Stimulated activated naive CD8-positive, alpha-beta T cell treated with anti-CD3 and anti-CD28 coated beads, Interleukin-15, amount 100 ng/mL, for 72 hours (primary cell): Measurements from ENCODE around the gene PRRT4.
A peak's percentile ranks its signal among the peaks of the same experiment; 100 is the strongest.

Experiments used
- ATAC-seq: fragments of 150-1000 bp; cut with Tn5 transposase; 2 replicates; pipeline ENCODE4 v1.10.0; 2021; ENCODE audit warnings: mild to moderate bottlenecking, moderate library complexity
- DNase-seq, 2 donors: peaks; one replicate each; pipeline ENCODE4 v3.0.0; 2021 to 2022
- H3K27ac Mint-ChIP-seq, 2 donors: one replicate each; pipeline ENCODE4 v1.8.0; 2022; ENCODE audit warnings: mild to moderate bottlenecking in 2 of 2, mixed read lengths in 2 of 2, moderate library complexity in 2 of 2
- H3K27me3 Mint-ChIP-seq: one replicate; pipeline ENCODE4 v1.8.0; 2022; ENCODE audit warnings: mixed read lengths
- H3K4me1 Mint-ChIP-seq: one replicate; pipeline ENCODE4 v1.8.0; 2022; ENCODE audit warnings: mild to moderate bottlenecking, mixed read lengths
- H3K4me3 Mint-ChIP-seq, 2 donors: one replicate each; pipeline ENCODE4 v1.8.0; 2022; ENCODE audit warnings: mild to moderate bottlenecking in 2 of 2, mixed read lengths in 2 of 2, moderate library complexity in 1 of 2
- H3K9me3 Mint-ChIP-seq, 2 donors: one replicate each; pipeline ENCODE4 v1.8.0; 2022; ENCODE audit warnings: mixed read lengths in 2 of 2

The PRRT4 gene

DNA sequence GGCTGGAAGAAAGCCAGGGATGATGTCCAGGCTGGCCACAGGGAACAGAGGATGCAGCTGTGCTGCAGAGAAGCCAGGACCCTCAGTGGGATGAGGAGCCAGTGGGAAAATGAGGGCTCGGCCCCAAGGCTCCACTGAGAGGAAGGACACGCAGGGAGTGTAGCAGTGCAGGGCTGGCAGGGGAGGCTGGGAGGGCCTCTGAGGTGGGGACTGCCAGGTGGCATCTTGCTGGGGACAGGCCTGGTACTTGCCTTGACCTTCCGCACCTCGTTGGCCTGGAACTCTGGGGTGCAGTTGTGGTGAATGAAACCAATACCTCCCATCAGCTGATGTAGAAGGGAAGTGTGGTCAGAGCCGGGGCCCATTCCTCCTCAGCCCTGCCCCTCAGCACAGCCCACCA lies 39.1 kb upstream of the PRRT4 start:
- no peaks in the 10 kb centered on the region for H3K9me3 Mint-ChIP-seq
- peak overlapping the region in 1 of 2 donors; percentile 85 for H3K27ac Mint-ChIP-seq
- H3K27me3 Mint-ChIP-seq: no peaks in the 10 kb centered on the region
- ATAC-seq (no peak), DNase-seq (no peak)
- peaks cover 28% of the 10 kb centered on the region for H3K4me1 Mint-ChIP-seq
- no peak overlapping the region for H3K4me3 Mint-ChIP-seq

DNA sequence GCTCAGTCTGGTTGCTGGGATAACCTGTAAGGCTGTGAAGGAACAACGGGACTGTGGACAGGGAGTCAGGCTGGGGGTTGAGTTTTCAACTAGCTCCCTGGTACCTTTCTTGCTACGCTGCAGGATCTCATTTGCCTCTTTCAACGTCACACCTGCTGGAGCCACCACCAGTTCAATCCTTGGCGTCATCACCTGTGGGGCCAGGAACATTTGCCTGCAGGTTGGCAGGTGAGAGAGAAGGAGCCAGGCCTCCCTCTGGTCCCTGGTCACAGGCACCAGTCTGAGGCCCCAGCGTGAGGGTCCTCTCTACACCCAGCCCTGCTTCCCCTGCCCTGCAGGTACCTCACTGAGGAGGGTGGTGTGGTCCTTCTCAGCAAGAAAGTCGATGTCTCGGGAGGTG lies 38.5 kb upstream of the PRRT4 start:
- no peak for DNase-seq
- Mint-ChIP-seq H3K9me3 (no peaks in the 10 kb centered on the region), H3K4me3 (no peak overlapping the region), H3K27ac (peak overlapping the region in 1 of 2 donors; percentile 85), H3K27me3 (no peaks in the 10 kb centered on the region), H3K4me1 (peaks cover 26% of the 10 kb centered on the region)
- no peak for ATAC-seq

DNA sequence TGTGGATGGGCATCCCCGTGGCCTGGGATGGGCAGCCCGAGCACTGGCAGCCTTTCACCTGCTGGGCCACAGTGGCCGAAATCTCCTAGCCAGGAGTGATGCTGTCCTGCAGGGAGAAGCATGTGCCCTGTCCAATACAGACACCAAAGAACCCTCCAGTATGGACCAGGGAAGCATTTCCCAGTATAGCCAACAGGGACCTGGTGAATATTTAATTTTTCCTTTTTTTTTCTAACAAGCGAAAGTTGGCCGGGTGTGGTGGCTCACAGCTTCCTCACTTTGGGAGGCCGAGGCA lies 37.3 kb upstream of the PRRT4 start:
- Mint-ChIP-seq H3K4me1 (peaks cover 14% of the 10 kb centered on the region), H3K4me3 (no peak overlapping the region), H3K27me3 (no peaks in the 10 kb centered on the region), H3K9me3 (no peaks in the 10 kb centered on the region), H3K27ac (no peak overlapping the region)
- ATAC-seq (no peak), DNase-seq (no peak)

DNA sequence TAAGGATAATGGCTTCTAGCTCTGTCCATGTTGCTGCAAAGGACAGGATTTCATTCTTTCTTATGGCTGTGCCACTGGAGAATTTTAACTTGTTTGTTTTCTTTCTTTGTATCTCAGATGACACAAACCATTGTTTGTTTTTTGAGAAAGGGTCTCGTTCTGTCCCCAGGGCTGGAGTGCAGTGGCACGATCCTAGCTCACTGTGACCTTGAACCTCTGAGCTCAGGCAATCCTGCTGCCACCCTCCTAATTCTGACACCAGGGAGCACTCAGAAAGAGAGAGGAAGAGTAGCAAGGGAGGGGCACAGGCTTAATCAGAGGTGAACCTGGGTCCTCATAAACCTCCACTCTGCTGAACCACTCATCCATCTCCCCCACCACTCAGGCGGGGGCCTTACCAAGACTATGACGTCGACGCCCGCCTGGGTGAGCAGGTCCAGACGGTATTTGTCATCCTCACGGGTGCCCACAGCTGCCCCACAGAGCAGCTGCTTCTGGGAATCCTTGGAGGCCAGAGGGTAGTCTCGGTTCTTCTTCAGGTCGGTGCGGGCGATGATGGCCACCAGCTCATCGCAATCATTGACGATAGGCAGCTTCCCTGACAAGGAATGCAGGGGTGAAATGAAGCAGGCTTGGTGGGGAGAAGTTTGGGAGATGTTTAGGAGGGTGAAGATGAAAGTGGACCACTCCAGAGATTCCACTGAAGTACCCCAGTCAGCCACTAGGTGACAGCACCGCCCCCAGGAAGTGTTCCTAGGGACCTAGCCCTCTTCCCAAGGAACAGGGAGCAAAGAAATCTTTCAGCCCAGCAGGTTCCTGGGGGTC lies 36.7 kb upstream of the PRRT4 start:
- Mint-ChIP-seq H3K9me3 (no peaks in the 10 kb centered on the region), H3K27me3 (no peaks in the 10 kb centered on the region), H3K4me3 (no peak overlapping the region), H3K27ac (peak overlapping the region in 1 of 2 donors; percentile 47), H3K4me1 (peaks cover 9% of the 10 kb centered on the region)
- ATAC-seq (no peak), DNase-seq (no peak)

DNA sequence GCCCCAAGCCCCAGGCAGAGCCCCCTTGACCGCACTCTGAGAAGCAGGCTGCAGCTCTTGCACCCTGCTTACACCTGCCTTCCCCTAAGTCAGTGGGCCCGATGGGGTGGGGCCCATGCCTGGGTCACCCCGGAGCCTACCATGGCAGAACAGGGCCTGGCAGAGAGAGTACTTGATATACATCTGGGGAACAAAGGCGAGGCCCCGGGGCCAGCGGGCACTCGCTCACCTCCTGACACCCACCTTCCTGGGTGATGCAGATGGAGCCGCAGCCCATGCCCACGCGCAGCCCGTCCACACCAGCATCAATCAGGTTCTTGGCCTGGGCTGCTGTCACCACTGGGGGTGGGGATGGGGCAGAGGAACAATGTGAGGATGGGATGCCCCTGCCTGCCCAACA lies 34.9 kb upstream of the PRRT4 start:
- Mint-ChIP-seq H3K27ac (no peak overlapping the region), H3K27me3 (no peaks in the 10 kb centered on the region), H3K4me1 (peaks cover under 1% of the 10 kb centered on the region), H3K4me3 (no peak overlapping the region), H3K9me3 (no peaks in the 10 kb centered on the region)
- peak; percentile 13 for ATAC-seq
- no peak for DNase-seq

DNA sequence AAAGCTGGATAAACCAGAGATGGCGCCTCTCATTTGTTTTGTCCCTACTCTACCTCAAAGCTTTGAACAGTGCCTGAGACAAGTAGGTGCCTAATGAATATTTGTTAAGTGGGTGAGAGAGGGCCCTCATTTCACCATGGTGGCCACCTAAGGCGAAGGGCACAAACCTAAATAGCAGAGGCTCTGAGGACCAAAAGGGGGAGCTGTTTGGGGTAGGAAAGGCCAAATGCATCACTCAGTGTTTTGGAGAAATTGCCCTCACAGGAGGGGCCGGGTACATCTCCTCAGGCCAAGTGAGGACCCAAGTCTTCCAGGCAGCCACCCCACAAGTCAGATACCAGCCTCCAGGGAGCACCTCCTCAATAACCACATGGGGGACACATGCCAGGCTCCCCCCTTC lies 34.3 kb upstream of the PRRT4 start:
- Mint-ChIP-seq H3K27me3 (no peaks in the 10 kb centered on the region), H3K9me3 (no peaks in the 10 kb centered on the region), H3K4me1 (peaks cover 6% of the 10 kb centered on the region), H3K27ac (no peak overlapping the region), H3K4me3 (no peak overlapping the region)
- DNase-seq (no peak), ATAC-seq (no peak)

DNA sequence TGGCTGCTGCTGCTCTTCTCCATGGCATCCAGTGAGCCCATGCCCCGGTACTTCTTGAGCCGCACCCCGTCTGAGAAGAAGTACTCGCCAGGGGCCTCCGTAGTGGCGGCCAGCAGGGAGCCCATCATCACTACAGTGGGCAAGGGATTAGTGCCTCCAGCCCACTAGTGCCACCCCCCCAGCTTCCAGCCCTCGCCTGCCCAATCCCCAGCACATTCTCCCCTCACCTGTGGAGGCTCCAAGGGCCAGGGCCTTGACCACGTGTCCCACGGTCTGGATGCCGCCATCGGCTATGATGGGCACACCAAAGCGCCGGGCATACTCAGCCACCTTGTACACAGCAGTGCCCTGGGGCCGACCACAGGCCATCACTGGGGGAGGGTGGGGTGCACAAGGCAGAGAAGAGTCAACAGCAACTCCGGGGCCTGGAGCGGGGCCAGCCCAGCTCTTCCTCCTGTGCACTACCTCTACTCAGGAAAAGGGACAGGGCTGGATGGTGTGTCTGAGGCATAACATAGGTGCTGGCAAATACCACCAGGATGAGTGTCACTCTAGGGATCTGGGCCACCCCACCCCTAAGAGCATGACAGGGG lies 33.5 kb upstream of the PRRT4 start:
- H3K27ac Mint-ChIP-seq: peak overlapping the region in 1 of 2 donors; percentile 48
- no peak for DNase-seq
- ATAC-seq: no peak
- no peaks in the 10 kb centered on the region for H3K9me3 Mint-ChIP-seq
- no peak overlapping the region for H3K4me3 Mint-ChIP-seq
- H3K27me3 Mint-ChIP-seq: no peaks in the 10 kb centered on the region
- H3K4me1 Mint-ChIP-seq: peaks cover 6% of the 10 kb centered on the region

DNA sequence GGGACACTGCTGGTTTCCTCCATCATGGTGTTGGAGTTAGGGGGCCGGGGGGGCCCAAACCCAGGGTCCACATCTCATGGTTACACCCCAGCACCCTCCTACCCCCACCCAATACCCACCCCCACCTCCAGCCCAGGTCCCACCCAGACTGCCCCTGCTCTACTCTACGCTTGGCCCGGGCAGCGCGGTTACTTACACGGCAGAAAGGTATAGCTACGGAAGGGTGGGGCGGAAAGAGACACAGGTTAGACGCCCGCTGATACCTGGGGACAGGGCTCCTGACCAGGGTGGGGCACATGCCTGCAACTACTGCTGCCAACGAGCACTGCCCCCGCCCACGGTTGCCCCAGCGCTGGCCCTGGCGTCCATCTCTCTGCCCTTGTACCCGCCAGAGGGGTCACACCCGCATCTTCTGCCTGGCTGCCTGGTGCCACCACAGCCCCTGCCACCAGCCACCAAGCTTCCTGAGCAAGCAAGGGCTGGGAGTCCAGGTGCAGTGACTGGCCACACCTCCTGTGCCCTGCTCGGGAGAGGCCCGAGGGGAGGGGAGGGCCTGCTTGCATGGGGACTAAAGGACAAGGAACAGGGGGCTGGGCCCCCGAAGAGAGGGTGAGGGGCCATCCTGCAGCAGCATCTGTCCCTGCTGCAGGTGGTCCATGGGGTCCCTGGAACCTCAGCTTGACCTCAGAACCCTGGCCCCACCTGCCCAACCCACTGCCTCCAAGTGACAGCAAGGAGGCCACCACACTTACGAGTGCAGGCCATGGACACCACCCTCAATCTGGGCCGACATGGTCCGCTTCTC lies 32.2 kb upstream of the PRRT4 start:
- peaks cover 6% of the 10 kb centered on the region for H3K4me1 Mint-ChIP-seq
- no peaks in the 10 kb centered on the region for H3K9me3 Mint-ChIP-seq
- H3K27me3 Mint-ChIP-seq: peaks cover 6% of the 10 kb centered on the region
- H3K27ac Mint-ChIP-seq: no peak overlapping the region
- ATAC-seq (peak; percentile 39), DNase-seq (no peak)
- no peak overlapping the region for H3K4me3 Mint-ChIP-seq

DNA sequence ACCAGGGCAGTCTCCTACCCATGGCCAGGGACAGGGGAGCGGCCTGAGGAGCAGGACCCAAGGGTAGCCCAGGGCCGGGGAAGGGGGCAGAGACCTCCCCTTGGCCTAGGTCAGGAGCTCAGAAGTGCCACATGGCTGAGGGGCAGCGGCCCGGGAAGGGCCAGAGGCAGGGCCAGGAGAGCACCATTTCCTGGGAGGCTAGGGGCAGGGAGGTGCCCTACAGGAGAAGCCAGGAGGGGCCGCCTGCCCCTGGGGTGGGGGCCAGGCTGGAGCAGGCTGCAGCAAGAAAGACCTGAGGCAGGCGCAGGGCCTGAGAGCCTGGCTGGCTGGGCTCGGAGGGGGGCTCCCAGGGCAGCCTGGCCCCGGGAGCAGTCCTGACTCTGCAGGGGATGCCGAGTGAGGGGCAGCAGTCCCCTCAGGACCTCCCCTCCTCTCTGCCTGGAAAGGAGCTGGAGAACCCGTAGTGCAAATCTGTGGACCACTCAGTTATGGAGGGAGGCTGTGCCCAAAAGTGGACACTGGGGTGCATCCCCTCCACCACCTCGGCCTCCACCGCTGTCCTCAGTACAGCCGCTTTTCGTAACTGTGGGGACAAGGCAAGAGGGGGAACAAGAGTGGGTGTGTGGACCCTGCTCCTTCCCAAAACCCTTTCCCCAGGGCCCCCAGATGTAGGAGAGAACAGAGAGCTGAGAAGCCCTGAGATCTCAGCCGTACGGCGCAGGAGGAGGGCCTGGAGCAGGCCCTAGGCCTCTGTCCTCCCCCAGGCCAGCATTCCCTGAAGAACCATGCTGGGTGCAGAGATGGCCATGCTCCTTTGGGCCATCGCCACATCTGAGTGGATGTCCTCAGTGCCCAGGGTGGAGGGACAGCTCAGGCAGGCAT lies 31.2 kb upstream of the PRRT4 start:
- H3K27me3 Mint-ChIP-seq: peaks cover 16% of the 10 kb centered on the region
- H3K4me1 Mint-ChIP-seq: peaks cover 11% of the 10 kb centered on the region
- no peak for ATAC-seq
- H3K9me3 Mint-ChIP-seq: no peaks in the 10 kb centered on the region
- no peak for DNase-seq
- no peak overlapping the region for H3K4me3 Mint-ChIP-seq
- H3K27ac Mint-ChIP-seq: no peak overlapping the region

DNA sequence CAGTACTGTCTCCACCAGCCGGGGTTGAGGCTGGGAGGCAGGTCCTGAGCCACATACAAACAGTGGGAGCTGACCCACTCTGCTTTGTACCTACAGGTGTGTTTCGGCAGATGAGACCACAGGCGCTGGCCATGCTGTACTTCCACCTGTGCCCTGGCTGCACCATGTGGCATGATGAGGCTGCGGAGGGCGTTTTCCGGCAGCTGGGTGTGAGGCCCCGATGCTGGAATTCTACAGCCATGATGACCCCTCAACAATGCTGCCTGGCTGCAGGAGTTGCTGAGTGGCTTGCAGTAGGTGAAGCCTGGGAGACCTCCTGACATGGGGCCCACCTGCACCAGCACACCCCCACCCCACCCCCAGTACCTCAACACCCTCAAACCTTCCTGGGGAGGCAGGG lies 30.3 kb upstream of the PRRT4 start:
- Mint-ChIP-seq H3K27ac (no peak overlapping the region), H3K9me3 (no peaks in the 10 kb centered on the region), H3K4me3 (no peak overlapping the region), H3K27me3 (peaks cover 18% of the 10 kb centered on the region), H3K4me1 (peaks cover 14% of the 10 kb centered on the region)
- DNase-seq (no peak), ATAC-seq (no peak)

DNA sequence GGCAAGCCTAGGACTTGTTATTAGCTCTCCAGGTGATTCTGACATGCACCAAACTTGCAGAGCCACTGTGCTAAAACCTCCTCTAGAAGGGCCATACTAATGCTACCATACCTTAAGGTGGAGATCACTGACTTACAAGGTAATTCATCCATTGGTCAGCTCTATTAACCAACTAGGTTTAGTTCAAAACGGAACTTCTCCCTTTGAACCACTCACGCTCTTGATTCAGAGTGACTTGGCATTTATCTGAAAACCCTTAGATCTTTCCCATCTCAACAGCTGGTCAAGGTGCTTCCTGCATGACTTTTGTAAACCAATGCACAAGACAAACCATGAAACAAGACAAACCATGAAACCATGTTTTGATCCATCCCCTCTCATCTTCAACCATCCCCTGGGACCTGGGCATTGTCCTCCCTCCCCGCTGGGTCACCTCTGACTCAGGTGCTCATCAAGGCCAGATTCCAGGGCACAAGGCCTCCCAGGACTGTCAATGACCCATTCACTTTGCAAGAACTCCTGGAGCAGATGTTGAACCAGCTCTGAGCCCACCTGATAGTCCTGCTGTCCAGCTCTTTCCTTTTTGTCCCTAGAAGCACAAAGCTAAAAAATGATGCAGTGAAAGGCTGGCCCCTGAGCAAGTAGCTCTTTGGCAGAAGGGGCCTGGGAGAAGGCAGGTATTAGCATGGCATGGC lies 29.5 kb upstream of the PRRT4 start:
- H3K9me3 Mint-ChIP-seq: no peaks in the 10 kb centered on the region
- no peak overlapping the region for H3K27ac Mint-ChIP-seq
- ATAC-seq (no peak), DNase-seq (no peak)
- H3K27me3 Mint-ChIP-seq: peaks cover 18% of the 10 kb centered on the region
- H3K4me1 Mint-ChIP-seq: peaks cover 14% of the 10 kb centered on the region
- no peak overlapping the region for H3K4me3 Mint-ChIP-seq

DNA sequence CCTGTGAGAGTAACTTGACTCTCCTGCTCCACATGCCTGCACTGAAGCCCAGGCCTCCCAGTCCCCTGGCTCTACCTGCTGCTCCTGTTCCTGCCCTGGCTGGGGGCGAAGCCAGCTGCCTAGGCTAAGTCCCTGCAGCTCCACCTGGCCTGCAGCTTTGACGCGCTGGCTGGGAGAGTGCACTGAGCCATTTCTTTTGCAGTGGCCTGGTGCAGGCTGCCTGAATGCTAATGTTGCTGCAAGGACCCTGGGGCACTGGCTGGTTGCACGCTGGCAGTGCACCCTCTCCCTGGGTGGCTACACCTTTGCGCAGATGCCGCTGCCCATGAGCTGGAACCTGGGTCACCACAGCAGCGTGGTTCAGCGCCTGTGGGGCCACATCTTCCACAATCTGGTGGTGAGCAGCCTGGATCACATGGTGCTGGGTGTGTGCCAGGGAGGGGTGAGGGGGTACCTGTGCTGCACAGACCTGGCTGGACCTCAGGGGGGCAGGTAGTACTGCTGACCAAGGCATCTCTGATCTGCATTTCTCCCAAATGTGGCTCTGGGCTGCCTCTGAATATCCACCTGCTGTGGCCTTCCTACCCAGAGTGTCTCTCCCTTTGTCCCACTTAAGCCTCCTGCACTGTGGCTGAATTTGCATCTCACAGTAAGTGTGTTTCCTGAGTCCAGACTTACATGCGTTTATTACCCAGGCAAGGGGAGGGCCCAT lies 28.3 kb upstream of the PRRT4 start:
- DNase-seq: no peak
- no peak overlapping the region for H3K27ac Mint-ChIP-seq
- ATAC-seq: no peak
- no peaks in the 10 kb centered on the region for H3K9me3 Mint-ChIP-seq
- H3K27me3 Mint-ChIP-seq: peaks cover 18% of the 10 kb centered on the region
- no peak overlapping the region for H3K4me3 Mint-ChIP-seq
- H3K4me1 Mint-ChIP-seq: peaks cover 14% of the 10 kb centered on the region

DNA sequence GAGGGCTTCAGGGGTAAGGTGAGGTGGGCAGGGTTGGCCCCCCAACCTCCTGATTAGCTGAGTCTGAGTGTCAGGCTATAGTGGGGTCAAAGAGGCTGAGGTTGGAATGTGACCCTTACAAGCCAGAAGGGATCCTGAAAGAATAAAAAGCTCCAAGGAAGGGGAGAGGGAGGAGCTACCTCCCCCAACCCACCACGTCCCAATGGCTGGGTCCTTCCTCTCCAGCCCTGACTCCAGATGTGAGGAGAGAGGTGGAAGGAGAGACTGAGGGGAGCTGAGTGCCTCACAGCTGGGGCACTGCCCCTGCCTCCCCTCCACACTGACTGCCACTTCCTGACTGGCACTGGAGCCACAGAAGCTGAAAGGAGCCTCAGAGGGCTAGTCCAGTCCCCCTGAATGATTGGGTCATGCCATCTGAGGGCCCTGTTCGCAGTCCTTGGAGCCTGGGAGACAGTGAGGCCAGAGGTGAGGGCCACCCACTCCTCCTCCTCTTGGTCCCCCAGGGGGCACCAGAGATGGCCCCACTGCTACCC lies 27.7 kb upstream of the PRRT4 start:
- Mint-ChIP-seq H3K27me3 (peaks cover 18% of the 10 kb centered on the region), H3K27ac (no peak overlapping the region), H3K9me3 (no peaks in the 10 kb centered on the region), H3K4me3 (no peak overlapping the region), H3K4me1 (peaks cover 14% of the 10 kb centered on the region)
- ATAC-seq: no peak
- DNase-seq: no peak

DNA sequence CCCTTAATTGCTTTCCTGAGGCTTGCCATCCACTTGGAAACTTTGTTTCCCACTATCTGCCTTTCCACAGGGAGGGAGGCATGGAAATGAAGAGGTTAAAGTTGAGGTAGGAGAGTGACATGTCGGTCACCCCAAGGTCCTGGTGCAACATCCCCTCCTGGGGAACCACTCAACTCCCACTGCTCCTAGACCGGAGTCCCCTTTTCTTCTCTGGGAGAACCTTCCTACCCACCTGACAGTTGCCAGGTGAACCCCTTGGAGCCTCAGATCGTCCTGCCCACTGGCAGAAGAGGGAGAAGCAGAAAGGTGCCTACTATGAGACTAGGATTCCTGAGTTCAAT lies 26.6 kb upstream of the PRRT4 start:
- no peak for DNase-seq
- peaks cover 18% of the 10 kb centered on the region for H3K27me3 Mint-ChIP-seq
- no peak for ATAC-seq
- H3K27ac Mint-ChIP-seq: peak overlapping the region in 1 of 2 donors; percentile 61
- no peaks in the 10 kb centered on the region for H3K9me3 Mint-ChIP-seq
- H3K4me3 Mint-ChIP-seq: no peak overlapping the region
- peaks cover 14% of the 10 kb centered on the region for H3K4me1 Mint-ChIP-seq
